ENCODE measurements around the gene TMEM247.

GRCh38 chr2:46435353-46435752 is 44.0 kb upstream of the TMEM247 start:
- TF ChIP-seq CTCF (IDR thresholded peaks at IDR 0.05; ENCODE audit: low read length) (no peak), EZH2 (optimal IDR thresholded peaks at IDR 0.05; ENCODE audit: low read depth, low read length) (no peak), EZH2phosphoT487 (IDR thresholded peaks at IDR 0.05; ENCODE audit: low read length) (no peak)
